ENCODE measurements around the gene S100A6. TPM values are rescaled to one million over a fixed set of nuclear protein-coding genes. Genes with fewer than 3 reads are reported as not detected.
"Not testable (repeated sequence)": the region's sequence is repeated elsewhere in the genome, so short reads cannot be mapped to it uniquely, and the experiment has no call there.

Gene S100A6
- total and polyA plus RNA-seq, 2 donors (not counting 1 experiment from before 2014, with no cell fraction given): 110 to 213 TPM

DNA sequence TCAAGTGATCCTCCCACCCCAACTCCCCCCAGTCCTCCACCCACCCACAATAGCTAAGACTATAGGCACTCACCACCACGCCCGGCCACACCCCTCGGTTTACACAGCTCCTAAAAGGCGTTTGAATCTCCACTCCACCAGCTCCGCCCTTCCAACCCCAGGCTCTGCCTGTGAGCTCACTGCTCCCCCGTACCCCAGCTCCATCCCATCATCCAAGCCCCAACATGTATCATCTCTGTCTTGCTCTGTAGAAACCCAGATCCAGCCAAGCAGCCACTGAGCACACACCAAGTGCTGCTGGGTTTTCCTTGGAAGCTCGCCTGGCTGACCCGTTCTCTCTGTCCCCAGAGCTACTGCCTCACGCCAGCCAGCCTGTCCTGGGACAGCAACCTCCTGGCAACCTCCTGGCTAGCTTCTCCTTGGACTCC, 41.8 kb upstream of the S100A6 start:
- Histone ChIP-seq H3K36me3 (replicated peaks in 1 of 2; ENCODE audit: control extremely low read depth in 1 of 2, control insufficient read depth in 1 of 2, extremely low read depth in 1 of 2, insufficient read depth in 2 of 2, low read length in 1 of 2) (no peaks in the 10 kb centered on the region), H3K27me3 (replicated peaks in 1 of 4; ENCODE audit: control extremely low read depth in 1 of 4, control insufficient read depth in 3 of 4, insufficient read depth in 4 of 4, low read length in 3 of 4) (peaks cover 0 to 4% (median 1%) of the 10 kb centered on the region in 4 experiments), H3K9me3 (ENCODE audit: control extremely low read depth in 1 of 3, control insufficient read depth in 2 of 3, insufficient read depth in 1 of 3, low read length in 2 of 3) (no peaks in the 10 kb centered on the region), H3K4me2 (replicated peaks; ENCODE audit: low read depth, low read length, poor library complexity, severe bottlenecking) (no peak overlapping the region), H3K9ac (ENCODE audit: low read length) (no peak overlapping the region), H3K79me2 (ENCODE audit: control insufficient read depth, insufficient read depth, low read length) (no peaks in the 10 kb centered on the region), H3K4me3 (ENCODE audit: control extremely low read depth in 1 of 5, extremely low read depth in 1 of 5, insufficient read depth in 1 of 5, low read depth in 2 of 5, low read length in 4 of 5) (no peak overlapping the region), H3K27ac (ENCODE audit: low read length in 2 of 2) (no peak overlapping the region), H4K20me1 (ENCODE audit: control insufficient read depth, insufficient read depth, low read length, poor library complexity, severe bottlenecking) (no peaks in the 10 kb centered on the region), H3K4me1 (ENCODE audit: control insufficient read depth in 2 of 2, insufficient read depth in 2 of 2, low read length in 2 of 2) (peaks cover 2 to 10% of the 10 kb centered on the region in 2 donors), H2AFZ (ENCODE audit: insufficient read depth, low read depth, low read length, poor library complexity, severe bottlenecking) (peak overlapping the region; percentile 46)
- Mint-ChIP-seq H3K4me3 (no peak overlapping the region), H3K9me3 (ENCODE audit: insufficient read depth) (no peaks in the 10 kb centered on the region), H3K27ac (no peak overlapping the region), H3K27me3 (peaks cover 14% of the 10 kb centered on the region), H3K4me1 (peaks cover 10% of the 10 kb centered on the region)
- intact Hi-C loops (cut with micrococcal nuclease): no loop called here
- 81% methylated on average over 9 of the region's 9 CpGs for WGBS (ENCODE audit: insufficient coverage)
- POLR2A ChIA-PET: no interaction called here
- ATAC-seq (ENCODE audit: low read depth) (no peak), DNase-seq (no peak)
- TF ChIP-seq, protein P1, sequence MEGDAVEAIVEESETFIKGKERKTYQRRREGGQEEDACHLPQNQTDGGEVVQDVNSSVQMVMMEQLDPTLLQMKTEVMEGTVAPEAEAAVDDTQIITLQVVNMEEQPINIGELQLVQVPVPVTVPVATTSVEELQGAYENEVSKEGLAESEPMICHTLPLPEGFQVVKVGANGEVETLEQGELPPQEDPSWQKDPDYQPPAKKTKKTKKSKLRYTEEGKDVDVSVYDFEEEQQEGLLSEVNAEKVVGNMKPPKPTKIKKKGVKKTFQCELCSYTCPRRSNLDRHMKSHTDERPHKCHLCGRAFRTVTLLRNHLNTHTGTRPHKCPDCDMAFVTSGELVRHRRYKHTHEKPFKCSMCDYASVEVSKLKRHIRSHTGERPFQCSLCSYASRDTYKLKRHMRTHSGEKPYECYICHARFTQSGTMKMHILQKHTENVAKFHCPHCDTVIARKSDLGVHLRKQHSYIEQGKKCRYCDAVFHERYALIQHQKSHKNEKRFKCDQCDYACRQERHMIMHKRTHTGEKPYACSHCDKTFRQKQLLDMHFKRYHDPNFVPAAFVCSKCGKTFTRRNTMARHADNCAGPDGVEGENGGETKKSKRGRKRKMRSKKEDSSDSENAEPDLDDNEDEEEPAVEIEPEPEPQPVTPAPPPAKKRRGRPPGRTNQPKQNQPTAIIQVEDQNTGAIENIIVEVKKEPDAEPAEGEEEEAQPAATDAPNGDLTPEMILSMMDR (IDR thresholded peaks at IDR 0.05): no peak
- no peak for TF ChIP-seq EZH2 (IDR thresholded peaks at IDR 0.05; ENCODE audit: borderline replicate concordance, insufficient read depth, low read depth, low read length, poor library complexity, severe bottlenecking)
- CTCF ChIA-PET: interaction anchor here (0.5 to 2.6 kb wide), 7 partner anchors 9 to 102 kb away, joined by 3 to 11 read pairs (median 4); partner anchors contain the start of gene CHTOP

DNA sequence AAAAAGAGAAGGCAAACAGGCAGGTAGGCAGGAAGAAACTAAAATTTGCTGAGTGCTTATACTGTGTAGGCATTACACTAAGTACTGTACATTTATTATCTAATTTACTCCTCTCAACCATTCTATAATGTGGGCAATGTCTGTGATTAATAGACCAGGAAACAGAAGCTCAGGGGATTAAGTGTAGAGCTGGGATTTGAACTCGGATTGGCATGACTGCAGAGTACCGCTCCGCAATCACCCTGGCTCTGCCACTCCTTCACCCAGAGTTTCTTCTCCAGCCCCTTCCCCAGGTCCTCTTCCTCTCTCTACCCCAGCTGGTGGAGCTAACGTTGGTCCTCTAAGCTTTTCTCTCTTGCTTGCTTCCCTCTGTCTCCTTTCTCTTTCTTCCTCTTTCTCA, 41.3 kb upstream of the S100A6 start:
- H3K27ac Mint-ChIP-seq: no peak overlapping the region
- H3K9me3 Mint-ChIP-seq (ENCODE audit: insufficient read depth): no peaks in the 10 kb centered on the region
- H3K4me3 Mint-ChIP-seq: no peak overlapping the region
- Histone ChIP-seq H3K9me3 (ENCODE audit: control extremely low read depth in 1 of 3, control insufficient read depth in 2 of 3, insufficient read depth in 1 of 3, low read length in 2 of 3) (no peaks in the 10 kb centered on the region), H3K79me2 (ENCODE audit: control insufficient read depth, insufficient read depth, low read length) (no peaks in the 10 kb centered on the region), H3K27ac (ENCODE audit: low read length in 2 of 2) (no peak overlapping the region), H2AFZ (ENCODE audit: insufficient read depth, low read depth, low read length, poor library complexity, severe bottlenecking) (peak overlapping the region; percentile 46), H3K4me1 (ENCODE audit: control insufficient read depth in 2 of 2, insufficient read depth in 2 of 2, low read length in 2 of 2) (peaks cover 4 to 14% of the 10 kb centered on the region in 2 donors), H3K36me3 (replicated peaks in 1 of 2; ENCODE audit: control extremely low read depth in 1 of 2, control insufficient read depth in 1 of 2, extremely low read depth in 1 of 2, insufficient read depth in 2 of 2, low read length in 1 of 2) (no peaks in the 10 kb centered on the region), H4K20me1 (ENCODE audit: control insufficient read depth, insufficient read depth, low read length, poor library complexity, severe bottlenecking) (no peaks in the 10 kb centered on the region), H3K4me2 (replicated peaks; ENCODE audit: low read depth, low read length, poor library complexity, severe bottlenecking) (no peak overlapping the region), H3K27me3 (replicated peaks in 1 of 4; ENCODE audit: control extremely low read depth in 1 of 4, control insufficient read depth in 3 of 4, insufficient read depth in 4 of 4, low read length in 3 of 4) (peaks cover 0 to 4% (median 1%) of the 10 kb centered on the region in 4 experiments), H3K9ac (ENCODE audit: low read length) (no peak overlapping the region), H3K4me3 (ENCODE audit: control extremely low read depth in 1 of 5, extremely low read depth in 1 of 5, insufficient read depth in 1 of 5, low read depth in 2 of 5, low read length in 4 of 5) (no peak overlapping the region)
- POLR2A ChIA-PET: interaction anchor here (0.5 kb wide), 1 partner anchor 14 kb away, joined by 4 read pairs; no protein-coding TSS in a partner anchor
- DNase-seq: no peak
- H3K4me1 Mint-ChIP-seq: peaks cover 13% of the 10 kb centered on the region
- WGBS (ENCODE audit: insufficient coverage): 0% methylated on average over 1 of the region's 4 CpGs
- peaks cover 14% of the 10 kb centered on the region for H3K27me3 Mint-ChIP-seq
- CTCF ChIA-PET: interaction anchor here (1.0 to 2.6 kb wide), 6 partner anchors 9 to 67 kb away, joined by 3 to 11 read pairs (median 4); partner anchors contain the start of gene CHTOP
- TF ChIP-seq, protein P1 (IDR thresholded peaks at IDR 0.05): no peak
- no peak for TF ChIP-seq EZH2 (IDR thresholded peaks at IDR 0.05; ENCODE audit: borderline replicate concordance, insufficient read depth, low read depth, low read length, poor library complexity, severe bottlenecking)
- no peak for ATAC-seq (ENCODE audit: low read depth)
- intact Hi-C loops (cut with micrococcal nuclease): no loop called here

DNA sequence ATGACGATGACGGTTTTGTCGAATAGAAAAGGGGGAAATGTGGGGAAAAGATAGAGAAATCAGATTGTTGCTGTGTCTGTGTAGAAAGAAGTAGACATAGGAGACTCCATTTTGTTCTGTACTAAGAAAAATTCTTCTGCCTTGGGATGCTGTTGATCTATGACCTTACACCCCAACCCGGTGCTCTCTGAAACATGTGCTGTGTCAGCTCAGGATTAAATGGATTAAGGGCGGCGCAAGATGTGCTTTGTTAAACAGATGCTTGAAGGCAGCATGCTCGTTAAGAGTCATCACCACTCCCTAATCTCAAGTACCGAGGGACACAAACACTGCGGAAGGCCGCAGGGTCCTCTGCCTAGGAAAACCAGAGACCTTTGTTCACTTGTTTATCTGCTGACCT, 39.7 kb upstream of the S100A6 start:
- H3K4me3 Mint-ChIP-seq; ATAC-seq (ENCODE audit: low read depth); H3K27ac Mint-ChIP-seq; POLR2A ChIA-PET; H3K9ac ChIP-seq (ENCODE audit: low read length); H3K36me3 ChIP-seq (replicated peaks in 1 of 2; ENCODE audit: control extremely low read depth in 1 of 2, control insufficient read depth in 1 of 2, extremely low read depth in 1 of 2, insufficient read depth in 2 of 2, low read length in 1 of 2); H3K4me2 ChIP-seq (replicated peaks; ENCODE audit: low read depth, low read length, poor library complexity, severe bottlenecking); DNase-seq; intact Hi-C loops (cut with micrococcal nuclease); H3K9me3 ChIP-seq (ENCODE audit: control extremely low read depth in 1 of 3, control insufficient read depth in 2 of 3, insufficient read depth in 1 of 3, low read length in 2 of 3); H3K4me3 ChIP-seq (ENCODE audit: control extremely low read depth in 1 of 5, extremely low read depth in 1 of 5, insufficient read depth in 1 of 5, low read depth in 2 of 5, low read length in 4 of 5); H3K27me3 ChIP-seq (replicated peaks in 1 of 4; ENCODE audit: control extremely low read depth in 1 of 4, control insufficient read depth in 3 of 4, insufficient read depth in 4 of 4, low read length in 3 of 4); H2AFZ ChIP-seq (ENCODE audit: insufficient read depth, low read depth, low read length, poor library complexity, severe bottlenecking); H4K20me1 ChIP-seq (ENCODE audit: control insufficient read depth, insufficient read depth, low read length, poor library complexity, severe bottlenecking); H3K9me3 Mint-ChIP-seq (ENCODE audit: insufficient read depth); H3K27ac ChIP-seq (ENCODE audit: low read length in 2 of 2); H3K79me2 ChIP-seq (ENCODE audit: control insufficient read depth, insufficient read depth, low read length): not testable (repeated sequence)
- Mint-ChIP-seq H3K27me3 (peaks cover 20% of the 10 kb centered on the region), H3K4me1 (peaks cover 15% of the 10 kb centered on the region)
- peaks cover 4 to 14% of the 10 kb centered on the region in 2 donors for H3K4me1 ChIP-seq (ENCODE audit: control insufficient read depth in 2 of 2, insufficient read depth in 2 of 2, low read length in 2 of 2)
- CTCF ChIA-PET: interaction anchor here (1.0 kb wide), 1 partner anchor 65 kb away, joined by 4 read pairs; no protein-coding TSS in a partner anchor
- no CpG with 5 or more reads among the region's 10 CpGs for WGBS (ENCODE audit: insufficient coverage)
